Measurements from ENCODE around the gene ANKMY1. TPM values are rescaled to one million over a fixed set of nuclear protein-coding genes. Genes with fewer than 3 reads are reported as not detected.

ANKMY1 gene
- total and polyA plus RNA-seq, 2 of the 13 experiments (the other 11 are each of a cell fraction or from before 2014, with no cell fraction given), result 11.7 to 18.8 TPM

- TF ChIP-seq RERE (CRISPR knock-in tag; IDR thresholded peaks at IDR 0.05; ENCODE audit: low read depth), result no peak
- TF ChIP-seq SAP130 (CRISPR knock-in tag; IDR thresholded peaks at IDR 0.05; ENCODE audit: low read depth), result no peak
- peak; percentile 61; the same call in 1 of the 2 replicates for TF ChIP-seq ATM (IDR thresholded peaks at IDR 0.05; ENCODE audit: borderline replicate concordance)
- no peak for TF ChIP-seq MAFF (IDR thresholded peaks at IDR 0.05; ENCODE audit: low read depth, low read length)
- TF ChIP-seq XBP1 (CRISPR knock-in tag; IDR thresholded peaks at IDR 0.05), result no peak
- TF ChIP-seq NR0B2 (CRISPR knock-in tag; IDR thresholded peaks at IDR 0.05), result no peak
- TF ChIP-seq TRIM22 (IDR thresholded peaks at IDR 0.05), result 0 out of 2 replicates have a peak, but pooled peaks have one; percentile 32
- no peak for TF ChIP-seq ZNF609 (CRISPR knock-in tag; IDR thresholded peaks at IDR 0.05; ENCODE audit: borderline replicate concordance)
- no peak for TF ChIP-seq HOXA7 (CRISPR knock-in tag; IDR thresholded peaks at IDR 0.05)
- TF ChIP-seq ZNF101 (CRISPR knock-in tag; IDR thresholded peaks at IDR 0.05; ENCODE audit: borderline replicate concordance, low read depth), result no peak
- no peak for TF ChIP-seq ETV6 (CRISPR knock-in tag; conservative IDR thresholded peaks at IDR 0.05)
- TF ChIP-seq ZKSCAN8 (CRISPR knock-in tag; IDR thresholded peaks at IDR 0.05; ENCODE audit: borderline replicate concordance), result no peak
- peak; percentile 11; the same call in 1 of the 2 replicates for TF ChIP-seq MNT (IDR thresholded peaks at IDR 0.05)
Measured at GRCh38 chr2:240508832-240509545, 48.8 kb downstream of the ANKMY1 start (continued).

Measured in HepG2 (cell line).